HG02981 (cell line): ENCODE results near the gene PLPPR5.

Source experiments
- ATAC-seq: cut with Tn5 transposase; IDR thresholded peaks from one replicate; pipeline ENCODE4 v1.9.1; 2021; ENCODE audit warnings: mild to moderate bottlenecking, moderate library complexity; ENCODE audit not compliant: unreplicated experiment

Gene PLPPR5

DNA sequence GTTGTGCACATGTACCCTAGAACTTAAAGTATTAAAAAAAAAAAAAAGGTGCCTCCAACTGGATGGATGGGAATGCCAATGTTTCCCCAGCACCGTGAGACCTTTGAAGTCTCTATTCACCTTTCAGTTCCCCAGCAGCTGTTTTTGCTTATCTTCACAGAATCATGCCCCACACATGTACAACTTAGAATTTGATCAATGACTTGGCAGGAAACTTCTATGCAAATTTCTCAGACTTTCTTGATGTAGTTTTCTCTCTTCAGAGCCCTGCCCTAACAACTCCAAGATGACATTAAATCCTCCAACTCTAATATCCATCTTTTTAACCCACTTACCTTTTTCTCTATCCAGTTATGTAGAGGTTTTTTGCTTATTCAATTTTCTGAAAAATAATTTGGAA lies 144.3 kb downstream of the PLPPR5 start:
- no peak for ATAC-seq

- ATAC-seq = no peak
Measured at GRCh38 chr1:98854137-98854536, 150.5 kb downstream of the PLPPR5 start.

DNA sequence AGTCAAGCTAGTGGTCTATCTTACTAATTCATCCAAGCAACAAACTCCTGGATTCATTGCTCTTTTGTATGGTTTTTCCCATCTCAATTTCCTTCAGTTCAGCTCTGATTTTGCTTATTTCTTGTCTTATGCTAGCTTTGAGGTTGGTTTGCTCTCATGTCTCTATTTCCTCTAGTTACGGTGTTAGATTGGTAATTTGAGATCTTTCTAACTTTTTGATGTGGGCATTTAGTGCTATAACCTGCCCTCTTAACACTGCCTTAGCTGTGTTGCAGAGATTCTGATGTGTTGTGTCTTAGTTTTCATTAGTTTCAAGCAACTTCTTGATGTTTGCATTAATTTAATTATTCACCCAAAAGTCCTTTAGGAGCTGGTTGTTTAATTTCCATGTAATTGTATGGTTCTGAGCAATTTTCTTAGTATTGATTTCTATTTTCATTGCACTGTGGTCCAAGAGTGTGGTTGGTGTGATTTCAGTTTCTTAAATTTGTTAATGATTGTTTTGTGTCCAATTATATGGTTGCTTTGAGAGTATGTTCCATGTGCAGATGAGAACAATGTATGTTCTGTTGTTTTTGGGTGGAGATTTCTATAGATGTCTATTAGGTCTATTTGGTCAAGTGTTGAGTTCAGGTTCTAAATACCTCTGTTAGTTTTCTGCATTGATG lies 154.6 kb downstream of the PLPPR5 start:
- peak; percentile 83 for ATAC-seq

GRCh38 chr1:98842241-98842640 lies 162.4 kb downstream of the PLPPR5 start:
- no peak for ATAC-seq
